HepG2 (cell line): ENCODE measurements around the gene CCDC88C. TPM values are rescaled to one million over a fixed set of nuclear protein-coding genes. Genes with fewer than 3 reads are reported as not detected.
"Not testable (repeated sequence)": the region's sequence is repeated elsewhere in the genome, so short reads cannot be mapped to it uniquely, and the experiment has no call there.

Experiments used
- ATAC-seq: fragments of 200-7000 bp; cut with Tn5 transposase; 3 replicates; pipeline ENCODE4 v1.9.1; 2020; ENCODE audit warnings: mild to moderate bottlenecking, moderate library complexity
- BruUV-seq: library from RNA; stranded (reverse); fragments of 400-500 nt; replicated peaks from 2 replicates; lab custom pipeline; 2021; lab: Mats Ljungman, UMichigan
- CTCF ChIA-PET: fragments of 300-600 bp; formaldehyde crosslinking; extraction: SDS; loops from one replicate; lab custom pipeline; 2021; ENCODE audit warnings: low total read pairs, inconsistent platforms, low intra/inter-chr PET ratio; lab: Yijun Ruan, JAX
- POLR2A ChIA-PET: fragments of 350-600 bp; sonication (Branson Sonifier 250); formaldehyde crosslinking; loops from one replicate; lab custom pipeline; 2020; ENCODE audit warnings: antibody characterized with exemption, inconsistent platforms; lab: Yijun Ruan, JAX
- DNase-seq: peaks from one replicate; pipeline ENCODE4 v3.0.0-alpha.2; 2015; ENCODE audit warnings: low spot score
- FAIRE-seq: peaks from 3 replicates; lab custom pipeline; 2011; peaks lifted over from hg19 to GRCh38; lab: Jason Lieb, UNC
- H2AFZ ChIP-seq: one replicate; pipeline ENCODE4 v1.6.1; 2011; ENCODE audit warnings: low read length, inconsistent platforms
- H3K27ac ChIP-seq: fragments of 300-600 bp; 3 replicates; pipeline ENCODE4 v1.8.0; 2011; ENCODE audit warnings: mixed run types, mild to moderate bottlenecking, mixed read lengths, low read length, inconsistent platforms; ENCODE audit not compliant: insufficient read depth; ENCODE audit errors: extremely low read length
- H3K27me3 ChIP-seq, 2 experiments: fragments of 200-600 bp in 1 of 2; 2 replicates in 1 of 2; 3 replicates in 1 of 2; pipeline versions ENCODE4 v1.6.0 to v1.8.0; 2011; ENCODE audit warnings: low read length in 2 of 2, mild to moderate bottlenecking in 2 of 2, moderate library complexity in 2 of 2, inconsistent platforms in 1 of 2; ENCODE audit not compliant: insufficient read depth in 2 of 2, control insufficient read depth in 1 of 2
- H3K36me3 ChIP-seq, 2 experiments: fragments of 200-600 bp in 1 of 2; replicated peaks in 1 of 2; 2 replicates in 1 of 2; 3 replicates in 1 of 2; pipeline versions ENCODE4 v1.5.1 to v1.8.0; 2011; ENCODE audit warnings: low read length in 2 of 2, inconsistent platforms in 1 of 2; ENCODE audit not compliant: insufficient read depth in 2 of 2, control insufficient read depth in 1 of 2
- H3K4me1 ChIP-seq: 2 replicates; pipeline ENCODE4 v1.5.1; 2012; ENCODE audit warnings: low read length, inconsistent platforms; ENCODE audit not compliant: insufficient read depth
- H3K4me2 ChIP-seq: 2 replicates; pipeline ENCODE4 v1.6.0; 2011; ENCODE audit warnings: low read depth, low read length, inconsistent platforms
- H3K4me3 ChIP-seq, 3 experiments: fragments of 200-600 bp in 1 of 3; sonication (generic), shearing (Covaris generic) in 1 of 3; replicated peaks in 1 of 3; 2 replicates each; pipeline ENCODE4 v1.5.1; 2011 to 2016; ENCODE audit warnings: low read length in 3 of 3, inconsistent platforms in 2 of 3, low read depth in 2 of 3, mild to moderate bottlenecking in 2 of 3, control low read depth in 1 of 3, mixed read lengths in 1 of 3; ENCODE audit not compliant: insufficient read depth in 1 of 3
- H3K79me2 ChIP-seq: one replicate; pipeline ENCODE4 v1.6.1; 2011; ENCODE audit warnings: low read length, inconsistent platforms; ENCODE audit not compliant: insufficient read depth
- H3K9ac ChIP-seq: 2 replicates; pipeline ENCODE4 v1.6.0; 2011; ENCODE audit warnings: mild to moderate bottlenecking, low read depth, low read length, inconsistent platforms; ENCODE audit not compliant: insufficient read depth
- H3K9me3 ChIP-seq: 2 replicates; pipeline ENCODE4 v1.5.1; 2012; ENCODE audit warnings: mild to moderate bottlenecking, low read length
- H4K20me1 ChIP-seq: 2 replicates; pipeline ENCODE4 v1.6.0; 2011; ENCODE audit warnings: inconsistent platforms, mild to moderate bottlenecking, low read length, moderate library complexity; ENCODE audit not compliant: insufficient read depth
- BCL6 ChIP-seq: IDR thresholded peaks from 2 replicates; pipeline ENCODE4 v1.6.1; 2016; ENCODE audit warnings: missing genetic modification reagents, missing compliant biosample characterization
- BRCA1 ChIP-seq: sonication (generic); formaldehyde crosslinking; IDR thresholded peaks from 2 replicates; pipeline ENCODE4 v1.4.0; 2020; ENCODE audit warnings: missing genetic modification reagents
- ISX ChIP-seq: sonication (generic); formaldehyde crosslinking; conservative IDR thresholded peaks from 2 replicates; pipeline ENCODE4 v1.5.0; 2020; ENCODE audit warnings: missing genetic modification reagents
- KDM5A ChIP-seq: fragments of 200-600 bp; sonication (generic); IDR thresholded peaks from 2 replicates; pipeline ENCODE4 v1.7.0; 2018; ENCODE audit warnings: antibody characterized with exemption, mild to moderate bottlenecking, low read length, borderline replicate concordance
- KLF16 ChIP-seq, 2 experiments: sonication (generic) in 1 of 2; formaldehyde crosslinking in 1 of 2; IDR thresholded peaks; 2 replicates each; pipeline versions ENCODE4 v1.6.1 to v1.8.0; 2016 to 2023; ENCODE audit warnings: missing genetic modification reagents in 2 of 2, missing compliant biosample characterization in 1 of 2
- NFATC3 ChIP-seq: sonication (generic); formaldehyde crosslinking; IDR thresholded peaks from 2 replicates; pipeline ENCODE4 v1.5.1; 2020; ENCODE audit warnings: mild to moderate bottlenecking, missing genetic modification reagents
- RBFOX2 ChIP-seq: fragments of 200-400 bp; formaldehyde crosslinking; IDR thresholded peaks from 2 replicates; pipeline ENCODE4 v1.6.1; 2017; ENCODE audit warnings: low read depth, mild to moderate bottlenecking, low read length
- TCF12 ChIP-seq, 2 experiments: fragments of 450-650 bp in 1 of 2; sonication (generic) in 1 of 2; formaldehyde crosslinking in 1 of 2; IDR thresholded peaks; 2 replicates each; pipeline versions ENCODE4 v1.6.1 to v1.8.0; 2017 to 2022; ENCODE audit warnings: antibody characterized with exemption in 1 of 2, mild to moderate bottlenecking in 1 of 2, missing genetic modification reagents in 1 of 2, moderate library complexity in 1 of 2
- TEAD3 ChIP-seq: optimal IDR thresholded peaks from 2 replicates; pipeline ENCODE3; 2016; ENCODE audit warnings: borderline replicate concordance
- TSC22D2 ChIP-seq: sonication (generic); formaldehyde crosslinking; IDR thresholded peaks from 2 replicates; pipeline ENCODE4 v1.5.1; 2020; ENCODE audit warnings: missing genetic modification reagents, mild to moderate bottlenecking, borderline replicate concordance
- YEATS2 ChIP-seq: sonication (generic); formaldehyde crosslinking; IDR thresholded peaks from 2 replicates; pipeline ENCODE4 v1.4.0; 2020; ENCODE audit warnings: missing genetic modification reagents, borderline replicate concordance
- ZBTB21 ChIP-seq: sonication (generic); formaldehyde crosslinking; IDR thresholded peaks from 2 replicates; pipeline ENCODE4 v1.4.0; 2020; ENCODE audit warnings: missing genetic modification reagents
- ZNF138 ChIP-seq: sonication (generic); formaldehyde crosslinking; IDR thresholded peaks from 2 replicates; pipeline ENCODE4 v1.5.0; 2020; ENCODE audit warnings: mild to moderate bottlenecking, low read depth, missing genetic modification reagents
- ZNF263 ChIP-seq: sonication (generic); formaldehyde crosslinking; IDR thresholded peaks from 2 replicates; pipeline ENCODE4 v1.4.0; 2020; ENCODE audit warnings: missing genetic modification reagents
- ZNF501 ChIP-seq: sonication (generic); formaldehyde crosslinking; IDR thresholded peaks from 2 replicates; pipeline ENCODE4 v1.5.1; 2020; ENCODE audit warnings: mild to moderate bottlenecking, moderate library complexity, missing genetic modification reagents
- ZNF598 ChIP-seq: sonication (generic); formaldehyde crosslinking; IDR thresholded peaks from 2 replicates; pipeline ENCODE4 v1.5.1; 2020; ENCODE audit warnings: mild to moderate bottlenecking, missing genetic modification reagents, borderline replicate concordance
- ZNF644 ChIP-seq: IDR thresholded peaks from 2 replicates; pipeline ENCODE4 v1.6.1; 2016; ENCODE audit warnings: low read depth
- WGBS: methylation state at CpG from one replicate; pipeline ENCODE4 v1.1.6; 2017; ENCODE audit warnings: low lambda C conversion rate; 5-methylcytosine and 5-hydroxymethylcytosine counted together
- in situ Hi-C: cut with HindIII; loops from 2 replicates; pipeline ENCODE4 v1.10.0; 2017; ENCODE audit warnings: low pct_unique_long_range_greater_than_20kb; ENCODE audit not compliant: extremely low pct_ligation_motif_present
- intact Hi-C: fragments of 100-400 bp; cut with micrococcal nuclease; formaldehyde crosslinking; loops from one replicate; pipeline ENCODE4 v1.10.0; 2022; ENCODE audit not compliant: unreplicated experiment
- polyA plus RNA-seq, 8 experiments: library from polyadenylated mRNA; depleted of rRNA in 3 of 8; stranded (reverse) in 7 of 8; unstranded in 1 of 8; fragments of >200 nt; fragmentation: Illumina TruSeq in 4 of 8; extraction: Trizol in 4 of 8; gene quantifications; 2 replicates each; pipeline versions ENCODE4 v1.2.1 to v1.2.3, GENCODE V29; 2011 to 2016; ENCODE audit warnings: low read depth in 4 of 8, missing spikeins in 1 of 8, mixed read lengths in 1 of 8; ENCODE audit not compliant: insufficient read depth in 1 of 8
- total RNA-seq, 5 experiments: library from RNA; depleted of rRNA; stranded (reverse); fragments of >200 nt; fragmentation: Illumina TruSeq; extraction: Trizol; gene quantifications; 2 replicates each; pipeline ENCODE4 v1.2.3, GENCODE V29; 2016; ENCODE audit warnings: low read depth in 1 of 5

The CCDC88C gene
- total and polyA plus RNA-seq, 2 of the 13 experiments (the other 11 are each of a cell fraction or from before 2014, with no cell fraction given), result 3.6 to 11.7 TPM

DNA sequence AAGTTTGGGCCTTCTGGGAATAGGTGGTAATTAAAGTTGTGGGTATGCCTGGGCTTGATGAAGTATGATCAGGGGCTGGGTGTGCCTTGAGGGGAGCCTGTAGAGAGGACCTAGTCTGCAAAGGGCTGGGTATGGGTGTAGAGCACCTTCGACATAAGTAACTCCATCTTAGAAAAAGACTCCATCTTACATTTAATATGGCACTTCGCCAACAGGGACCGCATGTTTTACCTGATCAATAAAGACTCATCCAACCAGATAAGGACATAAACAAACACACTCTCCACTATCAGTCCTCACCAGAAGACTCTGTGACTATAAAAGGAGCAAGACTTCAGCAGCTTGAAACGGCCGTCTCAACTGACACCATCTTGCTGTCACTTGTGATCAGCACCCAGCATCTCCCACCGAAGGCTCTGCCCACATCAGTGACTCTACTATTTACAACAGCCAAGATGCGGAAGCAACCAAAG, 149.6 kb downstream of the CCDC88C start (continued):
- TF ChIP-seq ZNF138 (no peak), TSC22D2 (CRISPR knock-in tag) (no peak), ZBTB21 (CRISPR knock-in tag) (no peak)

DNA sequence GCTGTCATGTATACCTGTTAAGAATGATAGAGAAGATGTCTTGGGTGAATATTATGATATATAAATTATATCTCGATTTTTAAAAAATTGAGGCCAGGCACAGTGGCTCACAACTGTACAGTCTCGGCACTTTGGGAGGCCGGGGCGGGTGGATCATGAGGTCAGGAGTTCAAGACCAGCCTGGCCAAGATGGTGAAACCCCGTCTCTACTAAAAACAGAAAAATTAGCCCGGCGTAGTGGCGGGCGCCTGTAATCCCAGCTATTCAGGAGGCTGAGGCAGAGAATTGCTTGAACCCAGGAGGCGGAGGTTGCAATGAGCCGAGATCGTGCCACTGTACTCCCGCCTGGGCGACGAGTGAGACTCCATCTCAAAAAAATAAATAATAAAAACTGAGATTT, 151.3 kb downstream of the CCDC88C start:
- in situ Hi-C loops, H3K9ac ChIP-seq, H3K4me2 ChIP-seq, CTCF ChIA-PET, DNase-seq, H4K20me1 ChIP-seq, H3K36me3 ChIP-seq, POLR2A ChIA-PET, intact Hi-C loops, ATAC-seq, H3K4me3 ChIP-seq, H2AFZ ChIP-seq, H3K79me2 ChIP-seq, FAIRE-seq, BruUV-seq, H3K27ac ChIP-seq, H3K9me3 ChIP-seq: not testable (repeated sequence)
- Histone ChIP-seq H3K4me1 (peaks cover 17% of the 10 kb centered on the region), H3K27me3 (peaks cover 5 to 22% of the 10 kb centered on the region in 2 experiments; a peak in 3 of 5 replicates)
- 64% methylated on average over 15 of the region's 15 CpGs for WGBS

DNA sequence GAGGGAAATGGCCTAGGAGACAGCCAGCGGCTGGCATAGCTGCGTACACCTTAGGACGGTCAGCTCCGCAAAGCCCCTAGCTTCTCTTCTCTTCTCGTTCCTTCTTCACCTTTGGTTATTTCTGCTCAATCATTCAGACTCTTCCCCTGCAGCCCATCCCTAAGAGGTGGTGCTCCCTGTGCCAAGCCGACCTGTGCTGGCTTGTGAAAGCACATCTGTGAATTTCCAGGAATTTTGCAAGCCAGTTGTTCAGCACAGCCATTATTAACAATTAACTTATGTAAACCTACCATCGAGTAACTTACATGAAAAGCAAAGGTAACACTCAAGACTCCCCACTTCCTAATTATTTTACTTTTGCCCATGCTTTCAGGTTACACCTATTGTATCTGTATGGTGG, 152.2 kb downstream of the CCDC88C start:
- peak; percentile 86 for TF ChIP-seq ZNF263 (CRISPR knock-in tag)
- TF ChIP-seq ZNF644 (CRISPR knock-in tag), result no peak
- TF ChIP-seq KLF16 (CRISPR knock-in tag; IDR thresholded peaks at IDR 0.05), result no peak
- TF ChIP-seq BCL6 (CRISPR knock-in tag), result peak; percentile 73
- no peak for TF ChIP-seq ISX (CRISPR knock-in tag)
- TF ChIP-seq TEAD3 (CRISPR knock-in tag), result no peak
- TF ChIP-seq BRCA1 (CRISPR knock-in tag), result no peak
- TF ChIP-seq NFATC3 (CRISPR knock-in tag), result no peak
- TF ChIP-seq ZNF501 (CRISPR knock-in tag), result no peak
- TF ChIP-seq YEATS2 (CRISPR knock-in tag), result no peak
- TF ChIP-seq RBFOX2, result no peak
- TF ChIP-seq ZNF598, result no peak
- TF ChIP-seq KDM5A, result no peak
- no peak for TF ChIP-seq TCF12 (IDR thresholded peaks at IDR 0.05)
- TF ChIP-seq TCF12 (CRISPR knock-in tag; IDR thresholded peaks at IDR 0.05), result no peak
- FAIRE-seq (no peak), DNase-seq (no peak), ATAC-seq (no peak)
- Histone ChIP-seq H3K4me1 (peaks cover 17% of the 10 kb centered on the region), H3K27ac (no peak overlapping the region), H3K36me3 (no peaks in the 10 kb centered on the region), H3K4me2 (no peak overlapping the region), H4K20me1 (no peaks in the 10 kb centered on the region), H3K4me3 (no peak overlapping the region), H3K79me2 (no peaks in the 10 kb centered on the region), H3K9ac (no peak overlapping the region), H2AFZ (no peak overlapping the region), H3K27me3 (peaks cover 5 to 22% of the 10 kb centered on the region in 2 experiments; a peak in 3 of 5 replicates), H3K9me3 (no peaks in the 10 kb centered on the region)
- in situ Hi-C loops, result no loop called here
- ChIA-PET POLR2A (no interaction called here), CTCF (no interaction called here)
- BruUV-seq, result no TSS peak
- intact Hi-C loops, result no loop called here
- WGBS, result 36% methylated on average over 7 of the region's 7 CpGs
